GM21723 (cell line): ENCODE measurements around the gene PCDHB7.
"Not testable (repeated sequence)": the region's sequence is repeated elsewhere in the genome, so short reads cannot be mapped to it uniquely, and the experiment has no call there.

Source experiments
- ATAC-seq: cut with Tn5 transposase; IDR thresholded peaks from one replicate; pipeline ENCODE4 v1.9.1; 2021; ENCODE audit warnings: mild to moderate bottlenecking, moderate library complexity; ENCODE audit not compliant: unreplicated experiment

Gene PCDHB7

DNA sequence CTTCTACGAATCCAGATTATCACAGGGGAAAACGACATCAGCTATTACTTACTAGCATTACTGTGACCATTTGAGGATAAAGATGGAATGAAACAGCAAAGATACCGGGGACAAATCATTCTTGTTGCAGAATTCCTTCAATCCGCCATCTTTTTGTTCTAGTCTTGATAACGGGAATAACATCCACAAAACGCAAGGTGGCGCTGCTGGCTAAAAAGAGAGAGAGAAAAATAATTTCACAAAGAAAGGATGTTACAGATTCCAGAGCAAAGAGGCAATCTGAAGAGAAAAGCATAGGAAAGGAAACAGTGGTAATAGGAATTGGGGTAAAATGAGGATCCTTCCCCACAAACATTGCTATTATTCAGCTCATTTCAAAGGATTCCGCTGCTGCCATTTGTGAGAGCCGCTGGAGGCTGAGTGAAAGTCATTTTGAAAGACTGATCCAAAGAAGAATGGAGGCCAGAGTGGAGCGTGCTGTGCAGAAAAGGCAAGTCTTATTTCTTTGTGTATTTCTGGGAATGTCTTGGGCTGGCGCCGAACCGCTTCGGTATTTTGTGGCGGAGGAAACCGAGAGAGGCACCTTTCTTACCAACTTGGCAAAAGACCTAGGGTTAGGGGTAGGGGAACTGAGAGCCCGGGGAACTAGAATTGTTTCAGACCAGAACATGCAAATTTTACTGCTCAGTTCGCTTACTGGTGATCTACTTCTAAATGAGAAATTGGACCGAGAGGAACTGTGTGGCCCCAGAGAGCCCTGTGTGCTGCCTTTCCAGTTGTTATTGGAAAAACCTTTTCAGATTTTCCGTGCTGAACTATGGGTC, at the start of gene PCDHB7:
Gene PCDHB7, plus strand, starts transcription at position 264 of the 824 bp plus-strand sequence. Its CDS starts 192 bp downstream, at position 456.
- ATAC-seq: no peak

DNA sequence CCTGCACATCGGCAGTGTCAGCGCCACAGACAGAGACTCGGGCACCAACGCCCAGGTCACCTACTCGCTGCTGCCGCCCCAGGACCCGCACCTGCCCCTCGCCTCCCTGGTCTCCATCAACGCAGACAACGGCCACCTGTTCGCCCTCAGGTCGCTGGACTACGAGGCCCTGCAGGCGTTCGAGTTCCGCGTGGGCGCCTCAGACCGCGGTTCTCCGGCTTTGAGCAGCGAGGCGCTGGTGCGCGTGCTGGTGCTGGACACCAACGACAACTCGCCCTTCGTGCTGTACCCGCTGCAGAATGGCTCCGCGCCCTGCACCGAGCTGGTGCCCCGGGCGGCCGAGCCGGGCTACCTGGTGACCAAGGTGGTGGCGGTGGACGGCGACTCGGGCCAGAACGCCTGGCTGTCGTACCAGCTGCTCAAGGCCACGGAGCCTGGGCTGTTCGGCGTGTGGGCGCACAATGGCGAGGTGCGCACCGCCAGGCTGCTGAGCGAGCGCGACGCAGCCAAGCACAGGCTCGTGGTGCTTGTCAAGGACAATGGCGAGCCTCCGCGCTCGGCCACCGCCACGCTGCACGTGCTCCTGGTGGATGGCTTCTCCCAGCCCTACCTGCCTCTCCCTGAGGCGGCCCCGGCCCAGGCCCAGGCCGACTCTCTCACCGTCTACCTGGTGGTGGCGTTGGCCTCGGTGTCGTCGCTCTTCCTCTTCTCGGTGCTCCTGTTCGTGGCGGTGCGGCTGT, 48.9 kb upstream of the PCDHB7 start:
- not testable (repeated sequence) for ATAC-seq

GRCh38 chr5:141127305-141127704, 45.1 kb upstream of the PCDHB7 start:
- ATAC-seq: no peak

DNA sequence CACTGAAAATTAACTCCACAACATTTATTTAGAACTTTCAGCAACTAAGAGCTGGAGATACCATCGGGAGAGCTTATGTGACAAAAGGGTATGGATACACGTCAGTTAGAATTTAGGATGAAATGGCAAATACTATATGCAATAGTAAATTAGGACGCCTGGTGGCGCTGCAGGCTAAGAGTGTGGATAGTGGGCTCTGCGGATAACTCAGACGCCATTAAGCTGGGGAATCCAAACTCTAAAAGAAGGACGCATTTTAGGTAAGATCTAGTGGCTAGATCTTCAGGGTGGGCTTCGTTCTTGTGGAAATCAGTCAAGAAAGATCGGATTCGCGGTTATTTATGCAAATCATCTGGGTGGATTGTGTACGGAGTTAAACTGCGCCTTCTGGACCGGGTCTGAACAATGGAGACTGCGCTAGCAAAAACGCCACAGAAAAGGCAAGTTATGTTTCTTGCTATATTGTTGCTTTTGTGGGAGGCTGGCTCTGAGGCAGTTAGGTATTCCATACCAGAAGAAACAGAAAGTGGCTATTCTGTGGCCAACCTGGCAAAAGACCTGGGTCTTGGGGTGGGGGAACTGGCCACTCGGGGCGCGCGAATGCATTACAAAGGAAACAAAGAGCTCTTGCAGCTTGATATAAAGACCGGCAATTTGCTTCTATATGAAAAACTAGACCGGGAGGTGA, 37.3 kb upstream of the PCDHB7 start, which contains the start of gene PCDHB5:
Gene PCDHB5, plus strand, starts transcription at position 177 of the 688 bp plus-strand sequence. Its CDS starts 229 bp downstream, at position 406.
- ATAC-seq: no peak

DNA sequence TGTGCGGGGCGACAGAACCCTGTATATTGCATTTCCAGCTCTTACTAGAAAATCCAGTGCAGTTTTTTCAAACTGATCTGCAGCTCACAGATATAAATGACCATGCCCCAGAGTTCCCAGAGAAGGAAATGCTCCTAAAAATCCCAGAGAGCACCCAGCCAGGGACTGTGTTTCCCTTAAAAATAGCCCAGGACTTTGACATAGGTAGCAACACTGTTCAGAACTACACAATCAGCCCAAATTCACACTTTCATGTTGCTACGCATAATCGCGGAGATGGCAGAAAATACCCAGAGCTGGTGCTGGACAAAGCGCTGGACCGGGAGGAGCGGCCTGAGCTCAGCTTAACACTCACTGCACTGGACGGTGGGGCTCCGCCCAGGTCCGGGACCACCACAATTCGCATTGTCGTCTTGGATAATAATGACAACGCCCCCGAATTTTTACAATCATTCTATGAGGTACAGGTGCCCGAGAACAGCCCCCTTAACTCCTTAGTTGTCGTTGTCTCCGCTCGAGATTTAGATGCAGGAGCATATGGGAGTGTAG, 36.7 kb upstream of the PCDHB7 start:
- no peak for ATAC-seq

DNA sequence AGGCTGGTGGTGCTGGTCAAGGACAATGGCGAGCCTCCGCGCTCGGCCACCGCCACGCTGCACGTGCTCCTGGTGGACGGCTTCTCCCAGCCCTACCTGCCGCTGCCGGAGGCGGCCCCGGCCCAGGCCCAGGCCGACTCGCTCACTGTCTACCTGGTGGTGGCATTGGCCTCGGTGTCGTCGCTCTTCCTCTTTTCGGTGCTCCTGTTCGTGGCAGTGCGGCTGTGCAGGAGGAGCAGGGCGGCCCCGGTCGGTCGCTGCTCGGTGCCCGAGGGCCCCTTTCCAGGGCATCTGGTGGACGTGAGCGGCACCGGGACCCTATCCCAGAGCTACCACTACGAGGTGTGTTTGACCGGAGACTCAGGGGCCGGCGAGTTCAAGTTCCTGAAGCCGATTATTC, 35.1 kb upstream of the PCDHB7 start:
- not testable (repeated sequence) for ATAC-seq

DNA sequence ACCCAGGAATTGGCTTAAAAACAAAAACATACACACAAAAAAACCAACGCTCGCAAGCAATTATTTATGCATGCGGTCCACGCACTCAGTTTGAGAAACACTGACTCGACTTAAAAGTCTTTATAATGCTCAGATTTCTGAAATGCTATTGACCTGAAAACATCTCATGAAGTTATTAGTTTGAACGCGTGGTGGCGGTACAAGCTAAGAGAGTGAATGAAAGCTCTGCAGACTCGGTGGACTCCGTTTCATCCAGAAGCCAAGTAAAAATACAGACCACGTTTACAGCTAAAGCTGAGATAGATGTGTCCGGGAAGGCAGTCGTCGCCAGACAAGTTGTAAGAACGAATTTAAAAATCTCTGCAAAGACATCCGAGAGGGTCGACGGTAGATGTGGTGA, 22.6 kb upstream of the PCDHB7 start, which contains the start of gene PCDHB6:
Gene PCDHB6, plus strand, starts transcription at position 246 of the 400 bp plus-strand sequence. CDS start 201 bp downstream, outside the sequence.
- no peak for ATAC-seq

DNA sequence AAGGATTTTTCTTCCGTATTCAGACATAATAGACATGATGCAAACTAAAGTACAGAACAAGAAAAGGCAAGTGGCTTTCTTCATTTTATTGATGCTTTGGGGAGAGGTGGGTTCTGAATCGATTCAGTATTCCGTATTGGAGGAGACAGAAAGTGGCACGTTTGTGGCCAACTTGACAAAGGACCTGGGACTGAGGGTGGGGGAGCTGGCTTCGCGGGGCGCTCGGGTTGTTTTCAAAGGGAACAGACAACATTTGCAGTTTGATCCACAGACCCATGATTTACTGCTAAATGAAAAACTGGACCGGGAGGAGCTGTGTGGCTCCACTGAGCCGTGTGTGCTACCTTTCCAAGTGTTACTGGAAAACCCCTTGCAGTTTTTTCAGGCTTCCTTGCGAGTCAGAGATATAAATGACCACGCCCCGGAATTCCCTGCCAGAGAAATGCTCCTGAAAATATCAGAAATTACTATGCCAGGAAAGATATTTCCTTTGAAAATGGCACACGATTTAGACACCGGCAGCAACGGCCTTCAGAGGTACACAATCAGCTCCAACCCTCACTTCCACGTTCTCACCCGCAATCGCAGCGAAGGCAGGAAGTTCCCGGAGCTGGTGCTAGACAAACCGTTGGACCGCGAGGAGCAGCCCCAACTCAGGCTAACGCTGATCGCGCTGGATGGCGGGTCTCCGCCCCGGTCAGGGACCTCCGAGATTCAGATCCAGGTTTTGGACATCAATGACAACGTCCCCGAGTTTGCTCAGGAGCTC, 22.0 kb upstream of the PCDHB7 start:
- ATAC-seq: no peak

DNA sequence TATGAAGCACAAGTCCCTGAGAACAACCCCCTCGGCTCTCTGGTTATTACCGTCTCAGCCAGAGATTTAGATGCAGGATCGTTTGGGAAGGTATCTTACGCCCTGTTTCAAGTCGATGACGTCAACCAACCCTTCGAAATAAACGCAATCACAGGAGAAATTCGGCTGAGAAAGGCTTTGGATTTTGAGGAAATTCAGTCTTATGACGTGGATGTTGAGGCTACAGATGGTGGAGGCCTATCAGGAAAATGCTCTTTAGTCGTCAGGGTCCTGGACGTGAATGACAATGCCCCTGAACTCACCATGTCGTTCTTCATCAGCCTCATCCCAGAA, 21.5 kb upstream of the PCDHB7 start:
- ATAC-seq: no peak

DNA sequence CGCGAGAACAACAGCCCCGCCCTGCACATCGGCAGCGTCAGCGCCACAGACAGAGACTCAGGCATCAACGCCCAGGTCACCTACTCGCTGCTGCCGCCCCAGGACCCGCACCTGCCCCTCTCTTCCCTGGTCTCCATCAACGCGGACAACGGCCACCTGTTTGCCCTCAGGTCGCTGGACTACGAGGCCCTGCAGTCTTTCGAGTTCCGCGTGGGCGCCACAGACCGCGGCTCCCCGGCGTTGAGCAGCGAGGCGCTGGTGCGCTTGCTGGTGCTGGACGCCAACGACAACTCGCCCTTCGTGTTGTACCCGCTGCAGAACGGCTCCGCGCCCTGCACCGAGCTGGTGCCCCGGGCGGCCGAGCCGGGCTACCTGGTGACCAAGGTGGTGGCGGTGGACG, 20.8 kb upstream of the PCDHB7 start:
- not testable (repeated sequence) for ATAC-seq

GRCh38 chr5:141152096-141152495, 20.3 kb upstream of the PCDHB7 start:
- not testable (repeated sequence) for ATAC-seq

GRCh38 chr5:141155540-141156374, 16.7 kb upstream of the PCDHB7 start:
- no peak for ATAC-seq

DNA sequence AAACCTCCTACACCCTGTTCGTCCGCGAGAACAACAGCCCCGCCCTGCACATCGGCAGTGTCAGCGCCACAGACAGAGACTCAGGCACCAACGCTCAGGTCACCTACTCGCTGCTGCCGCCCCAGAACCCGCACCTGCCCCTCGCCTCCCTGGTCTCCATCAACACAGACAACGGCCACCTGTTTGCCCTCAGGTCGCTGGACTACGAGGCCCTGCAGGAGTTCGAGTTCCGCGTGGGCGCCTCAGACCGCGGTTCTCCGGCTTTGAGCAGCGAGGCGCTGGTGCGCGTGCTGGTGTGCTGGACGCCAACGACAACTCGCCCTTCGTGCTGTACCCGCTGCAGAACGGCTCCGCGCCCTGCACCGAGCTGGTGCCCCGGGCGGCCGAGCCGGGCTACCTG, 15.1 kb upstream of the PCDHB7 start:
- ATAC-seq: not testable (repeated sequence)

DNA sequence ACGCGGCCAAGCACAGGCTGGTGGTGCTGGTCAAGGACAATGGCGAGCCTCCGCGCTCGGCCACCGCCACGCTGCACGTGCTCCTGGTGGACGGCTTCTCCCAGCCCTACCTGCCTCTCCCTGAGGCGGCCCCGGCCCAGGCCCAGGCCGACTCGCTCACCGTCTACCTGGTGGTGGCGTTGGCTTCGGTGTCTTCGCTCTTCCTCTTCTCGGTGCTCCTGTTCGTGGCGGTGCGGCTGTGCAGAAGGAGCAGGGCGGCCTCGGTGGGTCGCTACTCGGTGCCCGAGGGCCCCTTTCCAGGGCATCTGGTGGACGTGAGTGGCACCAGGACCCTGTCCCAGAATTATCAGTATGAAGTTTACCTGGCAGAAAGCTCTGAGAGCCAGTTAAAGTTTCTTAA, 14.5 kb upstream of the PCDHB7 start:
- ATAC-seq: not testable (repeated sequence)

DNA sequence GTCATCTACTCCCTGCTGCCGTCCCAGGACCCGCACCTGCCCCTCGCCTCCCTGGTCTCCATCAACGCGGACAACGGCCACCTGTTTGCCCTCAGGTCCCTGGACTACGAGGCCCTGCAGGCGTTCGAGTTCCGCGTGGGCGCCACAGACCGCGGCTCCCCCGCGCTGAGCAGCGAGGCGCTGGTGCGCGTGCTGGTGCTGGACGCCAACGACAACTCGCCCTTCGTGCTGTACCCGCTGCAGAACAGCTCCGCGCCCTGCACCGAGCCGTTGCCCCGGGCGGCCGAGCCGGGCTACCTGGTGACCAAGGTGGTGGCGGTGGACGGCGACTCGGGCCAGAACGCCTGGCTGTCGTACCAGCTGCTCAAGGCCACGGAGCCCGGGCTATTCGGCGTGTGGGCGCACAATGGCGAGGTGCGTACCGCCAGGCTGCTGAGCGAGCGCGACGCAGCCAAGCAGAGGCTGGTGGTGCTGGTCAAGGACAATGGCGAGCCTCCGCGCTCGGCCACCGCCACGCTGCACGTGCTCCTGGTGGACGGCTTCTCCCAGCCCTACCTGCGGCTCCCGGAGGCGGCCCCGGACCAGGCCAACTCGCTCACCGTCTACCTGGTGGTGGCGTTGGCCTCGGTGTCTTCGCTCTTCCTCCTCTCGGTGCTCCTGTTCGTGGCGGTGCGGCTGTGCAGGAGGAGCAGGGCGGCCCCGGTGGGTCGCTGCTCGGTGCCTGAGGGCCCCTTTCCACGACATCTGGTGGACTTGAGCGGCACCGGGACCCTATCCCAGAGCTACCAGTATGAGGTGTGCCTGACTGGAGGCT, 2.1 kb downstream of the PCDHB7 start:
- ATAC-seq: not testable (repeated sequence)

DNA sequence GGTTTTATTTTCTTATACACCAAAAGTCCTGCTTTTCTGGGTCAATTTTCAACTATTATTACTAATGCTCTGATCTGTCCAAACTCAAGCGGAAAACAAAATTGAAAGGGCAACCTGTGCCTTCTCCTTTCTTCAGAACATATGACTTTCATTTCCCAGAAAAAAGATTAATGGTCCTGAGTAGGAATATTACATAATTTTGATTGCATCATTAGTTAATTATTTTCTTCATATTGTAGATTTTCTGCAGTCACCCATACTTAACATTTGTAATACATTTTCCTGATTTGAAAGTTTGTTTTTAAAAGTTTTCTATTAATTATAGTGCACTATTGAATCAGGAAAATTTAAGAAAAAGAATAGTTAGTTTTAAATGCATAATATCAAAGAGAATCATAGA, 3.5 kb downstream of the PCDHB7 start:
- no peak for ATAC-seq

DNA sequence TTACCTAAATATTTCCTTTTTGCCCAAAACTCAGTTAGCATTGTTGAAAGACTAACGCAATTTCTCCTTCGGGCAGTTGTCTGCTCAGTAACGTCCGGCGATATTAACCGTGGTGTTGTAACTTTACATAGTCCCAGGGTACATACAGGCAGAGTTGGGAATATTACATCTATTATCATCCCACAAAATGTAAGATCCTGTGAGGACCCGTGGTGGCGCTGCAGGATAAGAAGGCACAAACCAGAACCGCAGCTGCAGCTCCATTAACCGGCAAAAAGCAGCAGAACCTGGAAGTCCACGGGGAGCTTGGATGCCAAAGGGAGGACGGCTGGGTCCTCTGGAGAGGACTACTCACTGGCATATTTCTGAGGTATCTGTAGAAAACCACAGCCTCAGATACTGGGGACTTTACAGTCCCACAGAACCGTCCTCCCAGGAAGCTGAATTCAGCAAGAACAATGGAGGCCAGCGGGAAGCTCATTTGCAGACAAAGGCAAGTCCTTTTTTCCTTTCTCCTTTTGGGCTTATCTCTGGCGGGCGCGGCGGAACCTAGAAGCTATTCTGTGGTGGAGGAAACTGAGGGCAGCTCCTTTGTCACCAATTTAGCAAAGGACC, 5.2 kb downstream of the PCDHB7 start, which contains the start of gene PCDHB8:
Gene PCDHB8, plus strand, starts transcription at position 214 of the 615 bp plus-strand sequence. Its CDS starts 245 bp downstream, at position 459.
- not testable (repeated sequence) for ATAC-seq

GRCh38 chr5:141179371-141179770, 6.9 kb downstream of the PCDHB7 start:
- ATAC-seq: not testable (repeated sequence)
